ENCODE measurements around the gene SYTL2. TPM values are rescaled to one million over a fixed set of nuclear protein-coding genes. Genes with fewer than 3 reads are reported as not detected.

The SYTL2 gene
- total and polyA plus RNA-seq, 4 donors = 2.6 to 27.4 (median 4.4) TPM

DNA sequence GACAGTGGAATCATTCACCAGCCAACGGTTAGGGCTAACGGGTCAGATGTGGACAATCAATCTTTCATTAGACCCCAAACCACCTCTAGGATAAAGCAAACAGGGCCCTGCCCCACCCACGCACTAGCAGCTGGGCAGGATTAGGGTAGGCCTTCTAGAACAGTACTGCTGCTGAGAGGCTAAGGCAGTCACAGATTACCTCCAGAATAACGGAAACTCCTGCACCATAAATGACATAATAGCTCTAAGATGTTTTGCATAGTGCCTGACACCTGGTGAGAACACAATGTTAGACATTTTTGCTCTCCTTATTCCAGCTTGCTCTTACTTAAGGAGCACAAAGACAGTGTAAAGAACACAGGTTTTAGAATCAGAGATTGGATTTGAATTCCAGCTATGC is 1.8 kb downstream of the SYTL2 start:
- Histone ChIP-seq H3K27me3 (ENCODE audit: control insufficient read depth in 4 of 4, insufficient read depth in 4 of 4, low read length in 3 of 4) (no peaks in the 10 kb centered on the region), H3K4me3 (ENCODE audit: low read depth in 1 of 3, low read length in 3 of 3) (no peak overlapping the region), H3K27ac (ENCODE audit: low read depth in 1 of 2, low read length in 2 of 2) (no peak overlapping the region), H3K36me3 (ENCODE audit: control insufficient read depth in 4 of 4, insufficient read depth in 3 of 4, low read depth in 1 of 4, low read length in 3 of 4) (no peaks in the 10 kb centered on the region), H3K9ac (ENCODE audit: low read depth in 1 of 2, low read length in 2 of 2) (no peak overlapping the region), H3K9me3 (ENCODE audit: control insufficient read depth in 4 of 4, low read length in 3 of 4) (no peaks in the 10 kb centered on the region), H3K4me1 (ENCODE audit: control insufficient read depth in 4 of 4, insufficient read depth in 4 of 4, low read length in 3 of 4) (peaks cover 0 to 10% (median 6%) of the 10 kb centered on the region in 4 donors)
- no peak for DNase-seq (ENCODE audit: low spot score)
- TF ChIP-seq FOXA2 (IDR thresholded peaks at IDR 0.05) (no peak), GABPA (IDR thresholded peaks at IDR 0.05 in 1 of 2, conservative IDR thresholded peaks at IDR 0.05 in 1 of 2) (no peak), EGR1 (IDR thresholded peaks at IDR 0.05; ENCODE audit: low read depth in 2 of 2) (no peak), NR2F2 (IDR thresholded peaks at IDR 0.05) (no peak), RAD21 (IDR thresholded peaks at IDR 0.05) (no peak), YY1 (IDR thresholded peaks at IDR 0.05) (no peak), JUND (IDR thresholded peaks at IDR 0.05) (no peak), FOXA1 (IDR thresholded peaks at IDR 0.05) (no peak), HNF4A (conservative IDR thresholded peaks at IDR 0.05) (no peak)
- TF ChIP-seq, protein P1, sequence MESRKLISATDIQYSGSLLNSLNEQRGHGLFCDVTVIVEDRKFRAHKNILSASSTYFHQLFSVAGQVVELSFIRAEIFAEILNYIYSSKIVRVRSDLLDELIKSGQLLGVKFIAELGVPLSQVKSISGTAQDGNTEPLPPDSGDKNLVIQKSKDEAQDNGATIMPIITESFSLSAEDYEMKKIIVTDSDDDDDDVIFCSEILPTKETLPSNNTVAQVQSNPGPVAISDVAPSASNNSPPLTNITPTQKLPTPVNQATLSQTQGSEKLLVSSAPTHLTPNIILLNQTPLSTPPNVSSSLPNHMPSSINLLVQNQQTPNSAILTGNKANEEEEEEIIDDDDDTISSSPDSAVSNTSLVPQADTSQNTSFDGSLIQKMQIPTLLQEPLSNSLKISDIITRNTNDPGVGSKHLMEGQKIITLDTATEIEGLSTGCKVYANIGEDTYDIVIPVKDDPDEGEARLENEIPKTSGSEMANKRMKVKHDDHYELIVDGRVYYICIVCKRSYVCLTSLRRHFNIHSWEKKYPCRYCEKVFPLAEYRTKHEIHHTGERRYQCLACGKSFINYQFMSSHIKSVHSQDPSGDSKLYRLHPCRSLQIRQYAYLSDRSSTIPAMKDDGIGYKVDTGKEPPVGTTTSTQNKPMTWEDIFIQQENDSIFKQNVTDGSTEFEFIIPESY (IDR thresholded peaks at IDR 0.05) = no peak
- TF ChIP-seq, protein P2, sequence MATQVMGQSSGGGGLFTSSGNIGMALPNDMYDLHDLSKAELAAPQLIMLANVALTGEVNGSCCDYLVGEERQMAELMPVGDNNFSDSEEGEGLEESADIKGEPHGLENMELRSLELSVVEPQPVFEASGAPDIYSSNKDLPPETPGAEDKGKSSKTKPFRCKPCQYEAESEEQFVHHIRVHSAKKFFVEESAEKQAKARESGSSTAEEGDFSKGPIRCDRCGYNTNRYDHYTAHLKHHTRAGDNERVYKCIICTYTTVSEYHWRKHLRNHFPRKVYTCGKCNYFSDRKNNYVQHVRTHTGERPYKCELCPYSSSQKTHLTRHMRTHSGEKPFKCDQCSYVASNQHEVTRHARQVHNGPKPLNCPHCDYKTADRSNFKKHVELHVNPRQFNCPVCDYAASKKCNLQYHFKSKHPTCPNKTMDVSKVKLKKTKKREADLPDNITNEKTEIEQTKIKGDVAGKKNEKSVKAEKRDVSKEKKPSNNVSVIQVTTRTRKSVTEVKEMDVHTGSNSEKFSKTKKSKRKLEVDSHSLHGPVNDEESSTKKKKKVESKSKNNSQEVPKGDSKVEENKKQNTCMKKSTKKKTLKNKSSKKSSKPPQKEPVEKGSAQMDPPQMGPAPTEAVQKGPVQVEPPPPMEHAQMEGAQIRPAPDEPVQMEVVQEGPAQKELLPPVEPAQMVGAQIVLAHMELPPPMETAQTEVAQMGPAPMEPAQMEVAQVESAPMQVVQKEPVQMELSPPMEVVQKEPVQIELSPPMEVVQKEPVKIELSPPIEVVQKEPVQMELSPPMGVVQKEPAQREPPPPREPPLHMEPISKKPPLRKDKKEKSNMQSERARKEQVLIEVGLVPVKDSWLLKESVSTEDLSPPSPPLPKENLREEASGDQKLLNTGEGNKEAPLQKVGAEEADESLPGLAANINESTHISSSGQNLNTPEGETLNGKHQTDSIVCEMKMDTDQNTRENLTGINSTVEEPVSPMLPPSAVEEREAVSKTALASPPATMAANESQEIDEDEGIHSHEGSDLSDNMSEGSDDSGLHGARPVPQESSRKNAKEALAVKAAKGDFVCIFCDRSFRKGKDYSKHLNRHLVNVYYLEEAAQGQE (IDR thresholded peaks at IDR 0.05) = no peak
- TF ChIP-seq, protein P3, sequence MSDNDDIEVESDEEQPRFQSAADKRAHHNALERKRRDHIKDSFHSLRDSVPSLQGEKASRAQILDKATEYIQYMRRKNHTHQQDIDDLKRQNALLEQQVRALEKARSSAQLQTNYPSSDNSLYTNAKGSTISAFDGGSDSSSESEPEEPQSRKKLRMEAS (IDR thresholded peaks at IDR 0.05) = no peak
- 77% methylated on average over 4 of the region's 4 CpGs for WGBS

DNA sequence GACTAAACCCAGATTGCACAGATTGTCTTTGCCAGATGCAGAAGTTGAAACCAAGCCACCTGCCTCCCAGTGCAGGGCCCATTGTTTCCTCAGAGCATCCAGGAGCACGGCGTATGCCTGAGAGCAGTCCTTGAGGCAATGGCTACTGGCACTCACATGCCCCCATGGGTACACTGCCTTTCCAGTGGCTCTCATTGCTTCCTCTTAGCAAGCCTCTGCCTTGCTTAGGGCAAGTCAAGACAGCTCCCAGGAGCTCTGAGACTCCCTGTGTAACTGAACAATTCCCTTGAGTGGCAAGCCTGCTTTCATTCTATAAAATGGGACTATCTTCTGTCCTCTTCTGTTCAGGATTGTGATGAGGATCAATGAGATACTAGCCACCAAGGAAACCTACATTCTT is 4.1 kb downstream of the SYTL2 start:
- no peaks in the 10 kb centered on the region for H3K36me3 ChIP-seq (ENCODE audit: control insufficient read depth in 4 of 4, insufficient read depth in 3 of 4, low read depth in 1 of 4, low read length in 3 of 4)
- 91% methylated on average over 2 of the region's 2 CpGs for WGBS
- no peaks in the 10 kb centered on the region for H3K27me3 ChIP-seq (ENCODE audit: control insufficient read depth in 4 of 4, insufficient read depth in 4 of 4, low read length in 3 of 4)
- no peaks in the 10 kb centered on the region for H3K9me3 ChIP-seq (ENCODE audit: control insufficient read depth in 4 of 4, low read length in 3 of 4)
- H3K4me3 ChIP-seq (ENCODE audit: low read depth in 1 of 3, low read length in 3 of 3) = no peak overlapping the region
- peaks cover 0 to 10% (median 6%) of the 10 kb centered on the region in 4 donors for H3K4me1 ChIP-seq (ENCODE audit: control insufficient read depth in 4 of 4, insufficient read depth in 4 of 4, low read length in 3 of 4)
- H3K9ac ChIP-seq (ENCODE audit: low read depth in 1 of 2, low read length in 2 of 2) = no peak overlapping the region
- no peak for DNase-seq (ENCODE audit: low spot score)
- H3K27ac ChIP-seq (ENCODE audit: low read depth in 1 of 2, low read length in 2 of 2) = no peak overlapping the region
- TF ChIP-seq GABPA (IDR thresholded peaks at IDR 0.05 in 1 of 2, conservative IDR thresholded peaks at IDR 0.05 in 1 of 2) (no peak), YY1 (IDR thresholded peaks at IDR 0.05) (no peak), HNF4G (IDR thresholded peaks at IDR 0.05) (no peak), FOXA2 (IDR thresholded peaks at IDR 0.05) (no peak), HNF4A (conservative IDR thresholded peaks at IDR 0.05) (no peak), TAF1 (conservative IDR thresholded peaks at IDR 0.05) (no peak), NR2F2 (IDR thresholded peaks at IDR 0.05) (no peak), RAD21 (IDR thresholded peaks at IDR 0.05) (no peak), SP1 (IDR thresholded peaks at IDR 0.05) (no peak), EGR1 (IDR thresholded peaks at IDR 0.05; ENCODE audit: low read depth in 2 of 2) (no peak), JUND (IDR thresholded peaks at IDR 0.05) (no peak), FOXA1 (IDR thresholded peaks at IDR 0.05) (no peak), RXRA (IDR thresholded peaks at IDR 0.05) (no peak)
- TF ChIP-seq, protein P4, sequence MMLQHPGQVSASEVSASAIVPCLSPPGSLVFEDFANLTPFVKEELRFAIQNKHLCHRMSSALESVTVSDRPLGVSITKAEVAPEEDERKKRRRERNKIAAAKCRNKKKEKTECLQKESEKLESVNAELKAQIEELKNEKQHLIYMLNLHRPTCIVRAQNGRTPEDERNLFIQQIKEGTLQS (IDR thresholded peaks at IDR 0.05) = no peak
- TF ChIP-seq, protein P3 (IDR thresholded peaks at IDR 0.05) = no peak
- TF ChIP-seq, protein P2 (IDR thresholded peaks at IDR 0.05) = no peak
- TF ChIP-seq, protein P5, sequence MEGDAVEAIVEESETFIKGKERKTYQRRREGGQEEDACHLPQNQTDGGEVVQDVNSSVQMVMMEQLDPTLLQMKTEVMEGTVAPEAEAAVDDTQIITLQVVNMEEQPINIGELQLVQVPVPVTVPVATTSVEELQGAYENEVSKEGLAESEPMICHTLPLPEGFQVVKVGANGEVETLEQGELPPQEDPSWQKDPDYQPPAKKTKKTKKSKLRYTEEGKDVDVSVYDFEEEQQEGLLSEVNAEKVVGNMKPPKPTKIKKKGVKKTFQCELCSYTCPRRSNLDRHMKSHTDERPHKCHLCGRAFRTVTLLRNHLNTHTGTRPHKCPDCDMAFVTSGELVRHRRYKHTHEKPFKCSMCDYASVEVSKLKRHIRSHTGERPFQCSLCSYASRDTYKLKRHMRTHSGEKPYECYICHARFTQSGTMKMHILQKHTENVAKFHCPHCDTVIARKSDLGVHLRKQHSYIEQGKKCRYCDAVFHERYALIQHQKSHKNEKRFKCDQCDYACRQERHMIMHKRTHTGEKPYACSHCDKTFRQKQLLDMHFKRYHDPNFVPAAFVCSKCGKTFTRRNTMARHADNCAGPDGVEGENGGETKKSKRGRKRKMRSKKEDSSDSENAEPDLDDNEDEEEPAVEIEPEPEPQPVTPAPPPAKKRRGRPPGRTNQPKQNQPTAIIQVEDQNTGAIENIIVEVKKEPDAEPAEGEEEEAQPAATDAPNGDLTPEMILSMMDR (IDR thresholded peaks at IDR 0.05; ENCODE audit: low read depth, low read length, missing input control) = no peak

Data from liver (tissue), 9 donors.